CD8-positive, alpha-beta memory T cell (primary cell): ENCODE data around the gene UBTD1. TPM values are rescaled to one million over a fixed set of nuclear protein-coding genes. Genes with fewer than 3 reads are reported as not detected.

ENCODE experiments used
- CTCF ChIA-PET: fragments of 350-600 bp; sonication (Branson Sonifier 250); formaldehyde crosslinking; loops from one replicate; lab custom pipeline; 2021; ENCODE audit warnings: antibody characterized with exemption; lab: Charles Lee
- POLR2A ChIA-PET: fragments of 350-600 bp; sonication (Branson Sonifier 250); formaldehyde crosslinking; loops from one replicate; lab custom pipeline; 2021; ENCODE audit warnings: antibody characterized with exemption; lab: Charles Lee
- DNase-seq, 5 donors: peaks; one replicate each; pipeline versions ENCODE4 v3.0.0 to v3.0.0-alpha.2; 2020 to 2022; ENCODE audit warnings: mixed read lengths in 1 of 5
- H3K27ac ChIP-seq: one replicate; pipeline ENCODE4 v1.7.0; 2013; ENCODE audit warnings: low read depth, mild to moderate bottlenecking, low read length, moderate library complexity
- H3K27me3 ChIP-seq: 2 replicates; pipeline ENCODE4 v1.7.0; 2013; ENCODE audit warnings: low read length, mild to moderate bottlenecking; ENCODE audit not compliant: insufficient read depth, poor library complexity, severe bottlenecking
- H3K36me3 ChIP-seq: 2 replicates; pipeline ENCODE4 v1.7.0; 2013; ENCODE audit warnings: mild to moderate bottlenecking, low read length, moderate library complexity; ENCODE audit not compliant: insufficient read depth
- H3K4me1 ChIP-seq: 2 replicates; pipeline ENCODE4 v1.7.0; 2013; ENCODE audit warnings: mild to moderate bottlenecking, low read length, moderate library complexity; ENCODE audit not compliant: insufficient read depth
- H3K4me3 ChIP-seq: 2 replicates; pipeline ENCODE4 v1.7.0; 2013; ENCODE audit warnings: mild to moderate bottlenecking, low read length
- H3K9me3 ChIP-seq: 2 replicates; pipeline ENCODE4 v1.7.0; 2013; ENCODE audit warnings: mild to moderate bottlenecking, low read length
- H3K27ac Mint-ChIP-seq, 8 donors: one replicate each; pipeline ENCODE4 v1.8.0; 2020 to 2021; ENCODE audit warnings: mixed read lengths in 8 of 8, mild to moderate bottlenecking in 6 of 8, inconsistent platforms in 3 of 8, moderate library complexity in 3 of 8
- H3K27me3 Mint-ChIP-seq, 2 donors: one replicate each; pipeline ENCODE4 v1.8.0; 2020 to 2021; ENCODE audit warnings: mixed read lengths in 2 of 2, mild to moderate bottlenecking in 1 of 2, moderate library complexity in 1 of 2
- H3K36me3 Mint-ChIP-seq, 3 donors: one replicate each; pipeline ENCODE4 v1.8.0; 2020 to 2021; ENCODE audit warnings: mixed read lengths in 3 of 3, inconsistent platforms in 1 of 3, mild to moderate bottlenecking in 1 of 3
- H3K4me1 Mint-ChIP-seq, 3 donors: one replicate each; pipeline ENCODE4 v1.8.0; 2020 to 2021; ENCODE audit warnings: mixed read lengths in 3 of 3, inconsistent platforms in 1 of 3, mild to moderate bottlenecking in 1 of 3
- H3K4me3 Mint-ChIP-seq, 7 donors: one replicate each; pipeline ENCODE4 v1.8.0; 2020 to 2021; ENCODE audit warnings: mixed read lengths in 7 of 7, mild to moderate bottlenecking in 6 of 7, moderate library complexity in 4 of 7, inconsistent platforms in 2 of 7
- H3K9me3 Mint-ChIP-seq, 5 donors: one replicate each; pipeline ENCODE4 v1.8.0; 2020 to 2022; ENCODE audit warnings: mixed read lengths in 5 of 5, mild to moderate bottlenecking in 3 of 5, moderate library complexity in 2 of 5, inconsistent platforms in 1 of 5
- polyA plus RNA-seq: library from polyadenylated mRNA; unstranded; fragments of 300-500 nt; fragmentation: Illumina TruSeq; gene quantifications from one replicate; pipeline ENCODE4 v1.2.3, GENCODE V29; 2021
- total RNA-seq, 2 experiments: library from RNA; stranded (reverse); gene quantifications; one replicate each; pipeline ENCODE4 v1.2.3, GENCODE V29; 2021

The UBTD1 gene
- total and polyA plus RNA-seq, 3 experiments from 2014 or later: 1.9 to 2.6 (median 2.0) TPM

- peaks cover 4 to 89% (median 26%) of the 10 kb centered on the region in 3 donors for H3K36me3 Mint-ChIP-seq
- H3K4me3 ChIP-seq: no peak overlapping the region
- H3K36me3 ChIP-seq: peaks cover 58% of the 10 kb centered on the region
- H3K27ac ChIP-seq: no peak overlapping the region
- ChIA-PET CTCF (no interaction called here), POLR2A (no interaction called here)
- DNase-seq: no peak
- peak overlapping the region in 1 of 8 donors; percentile 51 for H3K27ac Mint-ChIP-seq
- H3K9me3 Mint-ChIP-seq: no peaks in the 10 kb centered on the region
- H3K4me1 ChIP-seq: no peaks in the 10 kb centered on the region
- no peak overlapping the region for H3K4me3 Mint-ChIP-seq
- peaks cover 0 to 7% (median 5%) of the 10 kb centered on the region in 3 donors for H3K4me1 Mint-ChIP-seq
- no peaks in the 10 kb centered on the region for H3K27me3 Mint-ChIP-seq
- H3K9me3 ChIP-seq: no peaks in the 10 kb centered on the region
- no peaks in the 10 kb centered on the region for H3K27me3 ChIP-seq
Observed at GRCh38 chr10:97459111-97459510, 39.6 kb upstream of the UBTD1 start.

- H3K27ac Mint-ChIP-seq: peak overlapping the region in 2 of 8 donors; percentile 11 to 70
- peaks cover 4 to 93% (median 26%) of the 10 kb centered on the region in 3 donors for H3K36me3 Mint-ChIP-seq
- DNase-seq: no peak
- H3K27ac ChIP-seq: no peak overlapping the region
- H3K36me3 ChIP-seq: peaks cover 58% of the 10 kb centered on the region
- no peaks in the 10 kb centered on the region for H3K27me3 ChIP-seq
- H3K9me3 ChIP-seq: no peaks in the 10 kb centered on the region
- no peak overlapping the region for H3K4me3 Mint-ChIP-seq
- CTCF ChIA-PET: no interaction called here
- POLR2A ChIA-PET: no interaction called here
- H3K4me1 Mint-ChIP-seq: no peaks in the 10 kb centered on the region
- no peak overlapping the region for H3K4me3 ChIP-seq
- H3K9me3 Mint-ChIP-seq: no peaks in the 10 kb centered on the region
- no peaks in the 10 kb centered on the region for H3K4me1 ChIP-seq
- no peaks in the 10 kb centered on the region for H3K27me3 Mint-ChIP-seq
Observed at GRCh38 chr10:97459933-97460332, 38.8 kb upstream of the UBTD1 start.

GRCh38 chr10:97462309-97462708 is 36.4 kb upstream of the UBTD1 start:
- no peaks in the 10 kb centered on the region for H3K4me1 Mint-ChIP-seq
- CTCF ChIA-PET: interaction anchor here (0.7 kb wide), 1 partner anchor 90 kb away, joined by 3 read pairs; no protein-coding TSS in a partner anchor

GRCh38 chr10:97463363-97464132 is 35.2 kb upstream of the UBTD1 start:
- Histone ChIP-seq H3K9me3 (no peaks in the 10 kb centered on the region), H3K4me1 (no peaks in the 10 kb centered on the region), H3K27me3 (no peaks in the 10 kb centered on the region), H3K27ac (no peak overlapping the region), H3K36me3 (peaks cover 61% of the 10 kb centered on the region), H3K4me3 (no peak overlapping the region)
- CTCF ChIA-PET: interaction anchor here (0.7 to 4.7 kb wide), 7 partner anchors 9 to 185 kb away, joined by 3 to 24 read pairs (median 3); partner anchors contain the start of gene RRP12
- POLR2A ChIA-PET: no interaction called here
- H3K9me3 Mint-ChIP-seq: no peaks in the 10 kb centered on the region
- no peak overlapping the region for H3K4me3 Mint-ChIP-seq
- H3K4me1 Mint-ChIP-seq: no peaks in the 10 kb centered on the region
- no peaks in the 10 kb centered on the region for H3K27me3 Mint-ChIP-seq
- peak overlapping the region in 5 of 8 donors; percentile 0 to 92 (median 38) for H3K27ac Mint-ChIP-seq
- H3K36me3 Mint-ChIP-seq: peaks cover 4 to 95% (median 22%) of the 10 kb centered on the region in 3 donors
- DNase-seq: peak in 4 of 5 donors; percentile 3 to 51 (median 32)

More at GRCh38 chr10:97462309-97462708, 36.4 kb upstream of the UBTD1 start:
- H3K4me1 ChIP-seq: no peaks in the 10 kb centered on the region
- POLR2A ChIA-PET: no interaction called here
- H3K27me3 ChIP-seq: no peaks in the 10 kb centered on the region
- no peak for DNase-seq
- H3K9me3 ChIP-seq: no peaks in the 10 kb centered on the region
- H3K27ac ChIP-seq: no peak overlapping the region
- peaks cover 56% of the 10 kb centered on the region for H3K36me3 ChIP-seq
- no peak overlapping the region for H3K4me3 Mint-ChIP-seq
- no peak overlapping the region for H3K4me3 ChIP-seq
- no peaks in the 10 kb centered on the region for H3K27me3 Mint-ChIP-seq
- H3K36me3 Mint-ChIP-seq: peaks cover 4 to 93% (median 27%) of the 10 kb centered on the region in 3 donors
- no peaks in the 10 kb centered on the region for H3K9me3 Mint-ChIP-seq
- peak overlapping the region in 3 of 8 donors; percentile 11 to 68 (median 11) for H3K27ac Mint-ChIP-seq

GRCh38 chr10:97464226-97464625 is 34.5 kb upstream of the UBTD1 start:
- CTCF ChIA-PET: interaction anchor here (0.8 to 4.7 kb wide), 7 partner anchors 10 to 186 kb away, joined by 3 to 24 read pairs (median 3); partner anchors contain the start of gene RRP12
- Mint-ChIP-seq H3K27ac (peak overlapping the region in 3 of 8 donors; percentile 0 to 92 (median 4)), H3K36me3 (peaks cover 4 to 95% (median 19%) of the 10 kb centered on the region in 3 donors)

GRCh38 chr10:97465982-97466381 is 32.7 kb upstream of the UBTD1 start:
- H3K27ac ChIP-seq: no peak overlapping the region
- no peaks in the 10 kb centered on the region for H3K27me3 ChIP-seq
- Mint-ChIP-seq H3K36me3 (peaks cover 0 to 94% (median 11%) of the 10 kb centered on the region in 3 donors), H3K27ac (peak overlapping the region in 1 of 8 donors; percentile 81), H3K9me3 (no peaks in the 10 kb centered on the region), H3K4me3 (no peak overlapping the region), H3K27me3 (no peaks in the 10 kb centered on the region), H3K4me1 (no peaks in the 10 kb centered on the region)
- H3K4me3 ChIP-seq: no peak overlapping the region
- no peaks in the 10 kb centered on the region for H3K4me1 ChIP-seq
- peaks cover 58% of the 10 kb centered on the region for H3K36me3 ChIP-seq
- ChIA-PET CTCF (interaction anchor here (1.1 to 4.7 kb wide), 6 partner anchors 8 to 106 kb away, joined by 3 to 24 read pairs (median 4); partner anchors contain the start of gene ANKRD2), POLR2A (no interaction called here)
- no peak for DNase-seq
- no peaks in the 10 kb centered on the region for H3K9me3 ChIP-seq

More at GRCh38 chr10:97464226-97464625, 34.5 kb upstream of the UBTD1 start:
- no peak overlapping the region for H3K4me3 Mint-ChIP-seq
- H3K27me3 Mint-ChIP-seq: no peaks in the 10 kb centered on the region
- Histone ChIP-seq H3K4me3 (no peak overlapping the region), H3K27ac (no peak overlapping the region), H3K27me3 (no peaks in the 10 kb centered on the region), H3K36me3 (peaks cover 59% of the 10 kb centered on the region), H3K9me3 (no peaks in the 10 kb centered on the region), H3K4me1 (no peaks in the 10 kb centered on the region)
- DNase-seq: no peak
- POLR2A ChIA-PET: interaction anchor here (0.6 kb wide), 1 partner anchor 155 kb away, joined by 3 read pairs; no protein-coding TSS in a partner anchor
- no peaks in the 10 kb centered on the region for H3K9me3 Mint-ChIP-seq
- H3K4me1 Mint-ChIP-seq: no peaks in the 10 kb centered on the region

- CTCF ChIA-PET: interaction anchor here (1.1 to 4.7 kb wide), 5 partner anchors 15 to 188 kb away, joined by 3 to 24 read pairs (median 5); partner anchors contain the start of gene ANKRD2
- Mint-ChIP-seq H3K4me3 (no peak overlapping the region), H3K27me3 (no peaks in the 10 kb centered on the region), H3K27ac (peak overlapping the region in 3 of 8 donors; percentile 8 to 41 (median 30)), H3K9me3 (no peaks in the 10 kb centered on the region), H3K4me1 (no peaks in the 10 kb centered on the region), H3K36me3 (peaks cover 0 to 90% (median 9%) of the 10 kb centered on the region in 3 donors)
- Histone ChIP-seq H3K4me3 (no peak overlapping the region), H3K27me3 (no peaks in the 10 kb centered on the region), H3K36me3 (peaks cover 53% of the 10 kb centered on the region), H3K9me3 (no peaks in the 10 kb centered on the region), H3K4me1 (no peaks in the 10 kb centered on the region), H3K27ac (no peak overlapping the region)
- POLR2A ChIA-PET: no interaction called here
- DNase-seq: no peak
Observed at GRCh38 chr10:97466755-97467154, 32.0 kb upstream of the UBTD1 start.

GRCh38 chr10:97468162-97468561 is 30.6 kb upstream of the UBTD1 start:
- CTCF ChIA-PET: interaction anchor here (1.2 to 4.7 kb wide), 4 partner anchors 13 to 190 kb away, joined by 3 to 24 read pairs (median 9); no protein-coding TSS in a partner anchor
- Histone ChIP-seq H3K9me3 (no peaks in the 10 kb centered on the region), H3K27me3 (no peaks in the 10 kb centered on the region), H3K36me3 (peaks cover 47% of the 10 kb centered on the region), H3K4me1 (no peaks in the 10 kb centered on the region), H3K27ac (no peak overlapping the region), H3K4me3 (no peak overlapping the region)
- Mint-ChIP-seq H3K9me3 (no peaks in the 10 kb centered on the region), H3K4me1 (no peaks in the 10 kb centered on the region), H3K36me3 (peaks cover under 1 to 88% (median 10%) of the 10 kb centered on the region in 3 donors), H3K27ac (no peak overlapping the region), H3K27me3 (no peaks in the 10 kb centered on the region), H3K4me3 (no peak overlapping the region)
- DNase-seq: no peak
- POLR2A ChIA-PET: no interaction called here
